Neutrophil (primary cell): ENCODE results near the gene ZNF124.

Experiments used
- H3K27ac ChIP-seq: fragments of 200-600 bp; sonication (generic); 2 replicates; pipeline ENCODE4 v1.5.1; 2016; ENCODE audit warnings: mild to moderate bottlenecking, moderate library complexity
- H3K27me3 ChIP-seq: fragments of 200-600 bp; sonication (generic); 2 replicates; pipeline ENCODE4 v1.6.0; 2016; ENCODE audit warnings: mild to moderate bottlenecking
- H3K36me3 ChIP-seq: fragments of 200-600 bp; sonication (generic); 2 replicates; pipeline ENCODE4 v1.5.1; 2017
- H3K4me1 ChIP-seq, 2 experiments: fragments of 200-600 bp in 1 of 2; sonication (generic) in 1 of 2; 1 replicate in 1 of 2; 2 replicates in 1 of 2; pipeline versions ENCODE4 v1.5.1 to v1.6.1; 2013 to 2016; ENCODE audit warnings: low read depth in 1 of 2, low read length in 1 of 2, mild to moderate bottlenecking in 1 of 2, moderate library complexity in 1 of 2; ENCODE audit not compliant: control insufficient read depth in 1 of 2, insufficient read depth in 1 of 2
- H3K4me3 ChIP-seq, 2 experiments: fragments of 200-600 bp in 1 of 2; sonication (generic) in 1 of 2; 1 replicate in 1 of 2; 2 replicates in 1 of 2; pipeline ENCODE4 v1.5.1; 2013 to 2016; ENCODE audit warnings: low read depth in 1 of 2, low read length in 1 of 2, mild to moderate bottlenecking in 1 of 2, moderate library complexity in 1 of 2
- H3K9me3 ChIP-seq: fragments of 200-600 bp; sonication (generic); 2 replicates; pipeline ENCODE4 v1.5.1; 2016
- CTCF ChIP-seq: fragments of 200-600 bp; sonication (generic); IDR thresholded peaks from 2 replicates; pipeline ENCODE4 v1.5.1; 2016; ENCODE audit warnings: antibody characterized with exemption

Gene ZNF124

GRCh38 chr1:247119600-247120407 is 52.0 kb downstream of the ZNF124 start:
- no peaks in the 10 kb centered on the region for H3K9me3 ChIP-seq
- peaks cover 4% of the 10 kb centered on the region for H3K27me3 ChIP-seq
- H3K4me3 ChIP-seq: no peak overlapping the region
- H3K36me3 ChIP-seq: no peaks in the 10 kb centered on the region
- no peaks in the 10 kb centered on the region for H3K4me1 ChIP-seq
- no peak for TF ChIP-seq CTCF
- no peak overlapping the region for H3K27ac ChIP-seq

- H3K27me3 ChIP-seq: peaks cover 12% of the 10 kb centered on the region
- H3K4me1 ChIP-seq: no peaks in the 10 kb centered on the region
- no peak overlapping the region for H3K4me3 ChIP-seq
- H3K36me3 ChIP-seq: no peaks in the 10 kb centered on the region
- TF ChIP-seq CTCF: no peak
- H3K27ac ChIP-seq: no peak overlapping the region
- no peaks in the 10 kb centered on the region for H3K9me3 ChIP-seq
Observed at GRCh38 chr1:247118946-247119446, 52.8 kb downstream of the ZNF124 start.

GRCh38 chr1:247115545-247115944 is 56.3 kb downstream of the ZNF124 start:
- Histone ChIP-seq H3K4me1 (peaks cover 11 to 18% of the 10 kb centered on the region in 2 experiments), H3K36me3 (no peaks in the 10 kb centered on the region)

GRCh38 chr1:247115141-247115510 is 56.7 kb downstream of the ZNF124 start:
- H3K36me3 ChIP-seq: no peaks in the 10 kb centered on the region
- no peak for TF ChIP-seq CTCF
- peaks cover 51% of the 10 kb centered on the region for H3K27me3 ChIP-seq
- H3K9me3 ChIP-seq: no peaks in the 10 kb centered on the region
- H3K4me3 ChIP-seq: no peak overlapping the region
- no peak overlapping the region for H3K27ac ChIP-seq
- peaks cover 11 to 18% of the 10 kb centered on the region in 2 experiments for H3K4me1 ChIP-seq

More at GRCh38 chr1:247115545-247115944, 56.3 kb downstream of the ZNF124 start:
- Histone ChIP-seq H3K27ac (no peak overlapping the region), H3K4me3 (no peak overlapping the region), H3K27me3 (peaks cover 46% of the 10 kb centered on the region), H3K9me3 (no peaks in the 10 kb centered on the region)
- no peak for TF ChIP-seq CTCF

- H3K27me3 ChIP-seq: peaks cover 56% of the 10 kb centered on the region
- H3K4me3 ChIP-seq: no peak overlapping the region
- no peak overlapping the region for H3K27ac ChIP-seq
- no peaks in the 10 kb centered on the region for H3K9me3 ChIP-seq
- TF ChIP-seq CTCF: no peak
- H3K4me1 ChIP-seq: peaks cover 11 to 18% of the 10 kb centered on the region in 2 experiments
- no peaks in the 10 kb centered on the region for H3K36me3 ChIP-seq
Observed at GRCh38 chr1:247114351-247115140, 57.3 kb downstream of the ZNF124 start.
